GM18909 (cell line): Measurements from ENCODE around the gene ARAF.
"Not testable (repeated sequence)": the region's sequence is repeated elsewhere in the genome, so short reads cannot be mapped to it uniquely, and the experiment has no call there.

Experiments used
- ATAC-seq: cut with Tn5 transposase; IDR thresholded peaks from one replicate; pipeline ENCODE4 v1.9.1; 2021; ENCODE audit warnings: mild to moderate bottlenecking; ENCODE audit not compliant: unreplicated experiment, poor library complexity

The ARAF gene

GRCh38 chrX:47584714-47585113, 23.7 kb downstream of the ARAF start:
- no peak for ATAC-seq

- ATAC-seq = no peak
These were observed 24.3 kb downstream of the ARAF start for GRCh38 chrX:47585273-47585672.

- ATAC-seq = no peak
These were observed 25.2 kb downstream of the ARAF start for GRCh38 chrX:47586043-47586787.

GRCh38 chrX:47587091-47587891, 26.3 kb downstream of the ARAF start:
- ATAC-seq = no peak

GRCh38 chrX:47587906-47588735, 27.1 kb downstream of the ARAF start:
- ATAC-seq = no peak

- no peak for ATAC-seq
These were observed 30.0 kb downstream of the ARAF start for GRCh38 chrX:47590984-47591383.

- ATAC-seq = no peak
These were observed 32.5 kb downstream of the ARAF start for GRCh38 chrX:47593522-47593921.

GRCh38 chrX:47595716-47596251, 34.8 kb downstream of the ARAF start:
- ATAC-seq = no peak

GRCh38 chrX:47596256-47596655, 35.3 kb downstream of the ARAF start:
- ATAC-seq = no peak

GRCh38 chrX:47597222-47597621, 36.2 kb downstream of the ARAF start:
- ATAC-seq = no peak

GRCh38 chrX:47603125-47603524, 42.1 kb downstream of the ARAF start:
- ATAC-seq = not testable (repeated sequence)

GRCh38 chrX:47605024-47605423, 44.0 kb downstream of the ARAF start:
- ATAC-seq = no peak

GRCh38 chrX:47607091-47607490, 46.1 kb downstream of the ARAF start:
- no peak for ATAC-seq

- ATAC-seq = no peak
These were observed 47.3 kb downstream of the ARAF start for GRCh38 chrX:47608130-47608810.

- no peak for ATAC-seq
These were observed 49.5 kb downstream of the ARAF start for GRCh38 chrX:47610511-47610910.

GRCh38 chrX:47611489-47611888, 50.5 kb downstream of the ARAF start:
- ATAC-seq = no peak

- ATAC-seq = no peak
These were observed 50.9 kb downstream of the ARAF start for GRCh38 chrX:47611926-47612325.

GRCh38 chrX:47612418-47612817, 51.4 kb downstream of the ARAF start:
- no peak for ATAC-seq

- ATAC-seq = no peak
These were observed 52.1 kb downstream of the ARAF start for GRCh38 chrX:47613082-47613481.

GRCh38 chrX:47614618-47615017, 53.6 kb downstream of the ARAF start:
- ATAC-seq = no peak
